HUDEP-2 (cell line): Measurements from ENCODE around the gene PDCD2L.
"Not testable (repeated sequence)": the region's sequence is repeated elsewhere in the genome, so short reads cannot be mapped to it uniquely, and the experiment has no call there.

Source experiments
- DNase-seq, 76 experiments: peaks; one replicate each; lab custom pipeline; 2025; ENCODE audit not compliant: unreplicated experiment in 76 of 76; lab: John Stamatoyannopoulos, UW

PDCD2L gene, protein sequence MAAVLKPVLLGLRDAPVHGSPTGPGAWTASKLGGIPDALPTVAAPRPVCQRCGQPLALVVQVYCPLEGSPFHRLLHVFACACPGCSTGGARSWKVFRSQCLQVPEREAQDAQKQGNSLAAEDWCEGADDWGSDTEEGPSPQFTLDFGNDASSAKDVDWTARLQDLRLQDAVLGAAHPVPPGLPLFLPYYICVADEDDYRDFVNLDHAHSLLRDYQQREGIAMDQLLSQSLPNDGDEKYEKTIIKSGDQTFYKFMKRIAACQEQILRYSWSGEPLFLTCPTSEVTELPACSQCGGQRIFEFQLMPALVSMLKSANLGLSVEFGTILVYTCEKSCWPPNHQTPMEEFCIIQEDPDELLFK

GRCh38 chr19:34404109-34404909, at the start of gene PDCD2L:
PDCD2L (plus strand) TSS chr19:34404399; CDS start chr19:34404431, 32 bp downstream.
- DNase-seq = peak in 75 of 76 experiments; percentile 63 to 95 (median 89)

GRCh38 chr19:34355201-34355600, 49.0 kb upstream of the PDCD2L start:
- DNase-seq = no peak

DNA sequence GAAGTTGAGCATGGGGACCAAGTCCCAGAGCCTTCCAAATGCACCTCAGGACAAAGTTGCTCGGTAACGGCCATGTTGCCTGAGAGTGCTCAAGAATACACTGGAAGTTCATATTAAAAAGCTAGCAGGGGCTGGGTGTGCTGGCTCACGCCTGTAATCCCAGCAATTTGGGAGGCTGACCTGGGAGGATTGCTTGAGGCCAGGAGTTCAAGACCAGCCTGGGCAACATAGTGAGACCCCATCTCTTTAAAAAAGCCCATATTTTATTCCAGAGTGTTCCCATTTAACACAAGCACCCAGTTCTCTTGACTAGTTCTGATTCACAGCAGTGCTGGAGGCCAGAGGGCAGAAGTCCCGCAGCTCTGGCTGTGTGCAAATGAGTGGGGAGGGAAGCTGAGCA, 47.3 kb upstream of the PDCD2L start:
- DNase-seq = no peak

DNA sequence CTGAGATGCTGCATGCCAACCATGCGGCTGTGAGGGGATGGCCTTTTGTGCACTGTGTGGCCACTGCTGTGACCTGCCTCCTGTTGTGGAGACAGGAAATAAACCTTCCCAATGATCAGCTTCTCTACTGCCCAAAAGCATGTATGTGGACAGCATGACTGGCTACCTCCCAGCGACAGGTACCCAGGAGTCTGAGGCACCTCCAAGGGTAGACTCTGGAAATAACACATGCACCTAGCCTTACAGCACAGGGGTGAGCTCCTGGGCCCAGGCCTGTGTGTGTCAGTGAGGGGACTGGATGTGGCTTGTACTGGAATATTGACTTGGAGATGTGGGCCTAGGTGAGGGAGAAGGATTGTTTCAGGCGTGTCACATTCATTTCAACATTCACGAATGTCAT, 46.8 kb upstream of the PDCD2L start:
- no peak for DNase-seq

DNA sequence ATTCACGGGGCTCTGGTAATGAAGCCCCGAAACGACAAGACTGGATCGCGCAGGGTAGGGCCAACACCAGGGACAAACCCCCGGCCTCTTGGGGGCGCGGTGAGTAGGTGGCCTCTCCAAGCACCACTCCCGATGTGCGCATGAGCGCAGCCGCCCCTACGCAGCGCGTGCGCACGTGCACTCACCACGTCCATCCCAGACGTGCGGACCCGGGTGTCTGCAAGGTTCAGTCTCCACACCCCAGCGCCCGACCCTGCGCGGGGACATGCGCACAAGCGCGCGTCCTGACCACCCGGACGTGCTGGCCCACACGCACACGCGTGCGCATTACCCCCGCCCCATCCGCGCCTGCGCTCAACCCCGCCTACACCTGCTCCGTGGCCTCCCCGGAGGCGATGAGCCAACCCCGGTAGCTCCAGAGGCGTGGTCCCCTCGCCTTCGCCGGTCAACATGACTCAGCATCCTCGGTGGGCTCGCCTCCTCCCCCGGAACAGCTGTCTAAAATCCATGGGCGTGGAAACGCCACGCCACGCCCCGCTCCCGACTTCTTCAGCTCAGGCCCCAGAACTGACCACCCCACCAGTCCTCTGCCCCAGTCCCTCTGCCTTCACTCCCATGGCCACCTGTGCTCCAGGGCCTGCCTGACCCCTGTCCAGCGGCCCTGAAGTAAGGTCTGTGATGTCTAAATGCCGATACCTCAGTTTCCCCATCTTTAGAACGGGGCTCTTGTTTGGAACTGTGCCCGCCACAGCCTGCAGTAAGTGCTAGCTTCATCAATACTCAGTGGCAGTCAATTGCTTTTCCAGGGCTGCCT, 44.9 kb upstream of the PDCD2L start:
- peak in 74 of 76 experiments; percentile 86 to 100 (median 96) for DNase-seq

DNA sequence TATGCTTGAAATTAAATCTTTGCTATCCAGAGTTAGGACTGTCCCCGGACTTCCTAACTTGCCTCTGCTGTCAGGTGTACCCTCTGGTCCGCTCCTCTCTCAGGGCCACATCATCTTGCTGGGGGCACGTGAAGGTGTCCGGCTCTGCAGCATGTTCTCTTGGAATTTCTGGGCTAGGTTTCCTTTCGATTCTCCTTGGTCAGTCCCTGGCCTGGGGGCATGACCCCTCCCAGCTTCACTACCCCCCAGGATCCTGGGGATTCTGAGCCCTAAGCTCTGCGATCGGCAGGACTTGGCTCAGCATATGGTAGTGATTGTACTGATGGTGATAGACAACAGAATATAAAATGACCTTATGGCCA, 44.3 kb upstream of the PDCD2L start:
- DNase-seq = no peak

DNA sequence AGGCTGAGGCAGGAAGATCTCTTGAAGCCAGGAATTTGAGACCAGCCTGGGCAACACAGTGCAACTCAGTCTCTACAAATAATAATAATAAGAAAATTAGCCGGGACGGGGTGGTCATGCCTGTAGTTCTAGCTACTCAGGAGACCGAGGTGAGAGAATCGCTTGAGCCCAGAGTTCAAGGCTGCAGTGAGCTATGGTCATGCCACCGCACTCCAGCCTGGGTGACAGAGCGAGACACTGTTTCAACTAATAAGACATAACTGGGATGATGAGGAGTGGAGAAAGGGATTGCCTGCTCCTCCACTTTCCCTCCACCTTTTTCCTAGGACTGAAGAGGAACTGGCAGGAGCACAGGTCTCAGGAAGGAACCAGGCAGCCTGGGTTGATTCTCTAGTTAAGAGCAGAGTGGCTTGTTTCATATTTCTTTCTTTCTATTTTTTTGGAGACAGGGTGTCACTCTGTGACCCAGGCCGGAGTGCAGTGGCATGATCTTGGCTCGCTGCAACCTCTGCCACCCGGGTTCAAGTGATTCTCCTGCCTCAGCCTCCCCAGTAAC, 43.8 kb upstream of the PDCD2L start:
- no peak for DNase-seq

DNA sequence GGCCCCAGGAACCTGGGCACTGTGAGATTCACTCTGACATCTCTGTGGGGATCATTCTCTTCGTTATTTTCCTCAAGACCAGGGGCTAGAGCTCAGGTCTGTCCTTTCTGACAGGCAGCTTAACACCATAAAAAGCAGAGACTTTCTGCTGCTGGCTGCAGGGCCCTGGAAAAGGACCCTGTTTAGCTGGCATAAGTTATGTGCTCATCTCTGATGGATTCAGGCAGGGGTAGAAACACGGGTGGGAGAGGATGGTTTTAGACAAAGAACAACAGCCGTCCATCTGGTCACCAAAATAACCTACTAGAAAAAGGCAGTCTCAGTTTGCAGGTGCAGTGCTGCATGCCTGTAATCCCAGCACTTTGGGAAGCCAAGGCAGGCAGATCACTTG, 41.5 kb upstream of the PDCD2L start:
- DNase-seq = no peak

DNA sequence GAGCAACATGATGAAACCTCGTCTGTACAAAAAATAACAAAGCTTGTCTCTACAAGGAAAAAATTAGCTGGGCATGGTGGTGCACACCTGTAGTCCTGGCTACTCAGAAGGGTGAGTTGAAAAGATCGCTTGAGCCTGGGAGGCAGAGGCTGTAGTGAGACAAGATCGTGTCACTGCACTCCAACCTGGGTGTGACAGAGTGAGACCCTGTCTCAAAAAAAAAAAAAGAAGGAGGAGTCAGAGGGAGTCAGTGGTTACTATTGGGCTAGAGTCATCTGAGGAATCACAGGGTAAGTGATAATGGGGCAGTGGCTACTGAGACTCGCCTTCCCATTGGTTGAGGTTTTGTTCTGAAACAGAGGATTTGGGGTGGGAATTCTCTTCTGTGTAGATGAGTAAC, 41.1 kb upstream of the PDCD2L start:
- no peak for DNase-seq

DNA sequence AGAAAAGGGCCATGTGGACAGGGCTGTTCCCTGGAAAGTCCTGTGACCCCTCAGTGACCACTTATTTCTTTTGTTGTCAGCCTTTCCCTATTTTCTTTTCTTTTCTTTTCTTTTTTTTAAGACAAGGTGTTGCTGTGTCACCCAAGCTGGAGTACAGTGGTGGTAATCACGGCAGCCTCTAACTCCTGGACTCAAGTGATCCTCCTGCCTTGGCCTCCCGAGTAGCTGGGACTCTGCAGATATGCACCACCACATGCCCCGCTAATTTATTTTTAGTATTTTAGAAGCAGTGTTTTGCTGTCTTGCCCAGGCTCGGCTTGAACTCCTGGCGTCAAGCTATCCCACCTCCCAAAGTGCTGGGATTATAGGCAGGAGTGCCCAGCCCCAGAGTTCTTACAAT, 40.3 kb upstream of the PDCD2L start:
- no peak for DNase-seq

DNA sequence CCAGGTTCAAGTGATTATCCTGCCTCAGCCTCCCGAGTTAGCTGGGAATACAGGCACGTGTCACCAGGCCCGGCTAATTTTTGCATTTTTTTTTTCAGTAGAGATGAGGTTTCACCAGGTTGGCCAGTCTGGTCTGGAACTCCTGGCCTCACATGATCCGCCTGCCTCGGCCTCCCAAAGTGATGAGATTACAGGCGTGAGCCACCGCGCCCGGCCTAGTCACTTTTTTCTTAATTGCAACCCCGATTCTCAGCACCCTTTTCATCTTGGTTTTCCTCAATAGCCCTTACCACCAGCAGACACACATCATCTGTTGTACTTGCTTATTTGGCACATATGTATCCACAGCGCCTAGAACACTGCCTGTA, 39.8 kb upstream of the PDCD2L start:
- DNase-seq = no peak

- peak in 44 of 76 experiments; percentile 17 to 65 (median 44) for DNase-seq
Measured at GRCh38 chr19:34364830-34365462, 39.3 kb upstream of the PDCD2L start, which contains the start of gene GPI. GPI (plus strand) TSS chr19:34365196; CDS start chr19:34365267, 71 bp downstream.

DNA sequence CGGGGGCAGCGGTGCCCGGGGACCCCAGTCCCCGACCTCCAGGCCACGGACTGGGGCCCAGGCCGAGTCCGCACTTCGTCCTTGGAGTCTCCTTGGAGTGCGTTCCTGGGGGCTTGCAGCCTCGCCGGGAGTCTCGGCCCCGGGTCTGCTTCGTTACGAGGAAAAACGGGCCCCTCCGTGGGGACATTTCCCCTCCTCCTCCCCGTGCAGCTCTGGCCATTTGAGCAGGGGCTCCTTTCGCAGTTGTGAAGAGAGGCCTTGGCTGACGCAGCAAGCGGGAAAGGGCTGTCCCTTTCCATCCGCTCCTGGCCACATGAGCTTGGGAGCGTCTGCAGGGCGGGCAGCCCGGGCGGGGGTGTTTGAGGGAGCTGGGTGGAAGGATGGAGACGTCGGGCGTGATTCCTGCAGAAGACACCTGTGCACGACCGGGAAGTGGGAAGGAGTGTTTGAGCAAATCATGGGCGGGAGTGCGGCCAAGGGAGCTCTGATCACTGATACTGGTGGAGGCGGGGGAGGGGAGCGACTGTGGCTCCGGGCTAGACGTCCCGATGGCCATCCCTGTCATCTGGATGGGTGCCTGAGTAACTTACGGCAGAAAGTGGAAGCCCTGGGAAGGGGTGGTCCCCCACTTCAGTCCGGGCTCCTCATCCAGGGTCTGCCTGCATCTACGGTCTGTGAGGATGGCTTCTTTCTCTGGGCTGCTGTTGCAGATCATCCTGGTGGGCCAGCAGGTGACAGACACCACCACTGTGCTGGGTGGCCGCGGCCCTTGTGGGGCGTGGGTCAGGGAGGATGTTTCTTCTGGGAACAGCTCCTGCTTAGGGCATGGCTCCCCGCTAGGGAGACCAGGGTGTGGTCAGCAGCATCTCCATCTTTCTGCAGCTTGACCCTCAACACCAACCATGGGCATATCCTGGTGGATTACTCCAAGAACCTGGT, 38.5 kb upstream of the PDCD2L start:
- DNase-seq = peak in 38 of 76 experiments; percentile 5 to 58 (median 31)

GRCh38 chr19:34366738-34367623, 37.2 kb upstream of the PDCD2L start:
- peak in 50 of 76 experiments; percentile 9 to 70 (median 35) for DNase-seq

- DNase-seq = no peak
Measured at GRCh38 chr19:34367624-34367957, 36.6 kb upstream of the PDCD2L start.

- no peak for DNase-seq
Measured at GRCh38 chr19:34368338-34368737, 35.9 kb upstream of the PDCD2L start.

GRCh38 chr19:34369166-34369565, 35.0 kb upstream of the PDCD2L start:
- DNase-seq = not testable (repeated sequence)

- no peak for DNase-seq
Measured at GRCh38 chr19:34370117-34370516, 34.1 kb upstream of the PDCD2L start.
